WTC11 (cell line): ENCODE measurements around the gene P2RY6.

ENCODE experiments used
- AR ChIP-seq: fragments of 250-450 bp; sonication (Bioruptor Pico); IDR thresholded peaks from 2 replicates; pipeline ENCODE4 v1.9.0; 2021; ENCODE audit warnings: mild to moderate bottlenecking
- ATF1 ChIP-seq: sonication (generic); formaldehyde crosslinking; IDR thresholded peaks from 2 replicates; pipeline ENCODE4 v1.8.1; 2023; ENCODE audit warnings: mild to moderate bottlenecking, moderate library complexity, missing genetic modification reagents
- CREB1 ChIP-seq: sonication (generic); formaldehyde crosslinking; IDR thresholded peaks from 2 replicates; pipeline ENCODE4 v1.8.0; 2023; ENCODE audit warnings: mild to moderate bottlenecking, missing genetic modification reagents
- E2F1 ChIP-seq: sonication (generic); formaldehyde crosslinking; IDR thresholded peaks from 2 replicates; pipeline ENCODE4 v1.8.0; 2022; ENCODE audit warnings: mild to moderate bottlenecking, missing genetic modification reagents
- ELF4 ChIP-seq: sonication (generic); formaldehyde crosslinking; IDR thresholded peaks from 2 replicates; pipeline ENCODE4 v1.8.1; 2022; ENCODE audit warnings: low read depth, mild to moderate bottlenecking, moderate library complexity, missing genetic modification reagents
- JUN ChIP-seq: sonication (generic); formaldehyde crosslinking; IDR thresholded peaks from 2 replicates; pipeline ENCODE4 v1.8.0; 2023; ENCODE audit warnings: mild to moderate bottlenecking, missing genetic modification reagents
- KAT7 ChIP-seq: sonication (generic); formaldehyde crosslinking; IDR thresholded peaks from 2 replicates; pipeline ENCODE4 v1.8.1; 2023; ENCODE audit warnings: missing genetic modification reagents, mild to moderate bottlenecking, borderline replicate concordance
- NFE2L1 ChIP-seq: sonication (generic); formaldehyde crosslinking; IDR thresholded peaks from 2 replicates; pipeline ENCODE4 v1.8.1; 2023; ENCODE audit warnings: missing genetic modification reagents
- TP53 ChIP-seq: sonication (generic); formaldehyde crosslinking; IDR thresholded peaks from 2 replicates; pipeline ENCODE4 v1.8.1; 2023; ENCODE audit warnings: mild to moderate bottlenecking, missing genetic modification reagents
- USF1 ChIP-seq: sonication (generic); formaldehyde crosslinking; IDR thresholded peaks from 2 replicates; pipeline ENCODE4 v1.8.0; 2022; ENCODE audit warnings: mild to moderate bottlenecking, missing genetic modification reagents
- TF ChIP-seq, protein P1 (sequence below): fragments of 200-600 bp; IDR thresholded peaks from 2 replicates; pipeline ENCODE4 v1.8.0; 2022; ENCODE audit warnings: antibody characterized with exemption
- TF ChIP-seq, protein P2 (sequence below): sonication (generic); formaldehyde crosslinking; IDR thresholded peaks from 2 replicates; pipeline ENCODE4 v1.8.0; 2022; ENCODE audit warnings: missing genetic modification reagents
- TF ChIP-seq, protein P3 (sequence below): sonication (generic); formaldehyde crosslinking; IDR thresholded peaks from 2 replicates; pipeline ENCODE4 v1.8.0; 2022; ENCODE audit warnings: mild to moderate bottlenecking, missing genetic modification reagents
- TF ChIP-seq, protein P4 (sequence below): sonication (generic); formaldehyde crosslinking; IDR thresholded peaks from 2 replicates; pipeline ENCODE4 v1.8.1; 2023; ENCODE audit warnings: mild to moderate bottlenecking, missing genetic modification reagents, borderline replicate concordance

DNA sequence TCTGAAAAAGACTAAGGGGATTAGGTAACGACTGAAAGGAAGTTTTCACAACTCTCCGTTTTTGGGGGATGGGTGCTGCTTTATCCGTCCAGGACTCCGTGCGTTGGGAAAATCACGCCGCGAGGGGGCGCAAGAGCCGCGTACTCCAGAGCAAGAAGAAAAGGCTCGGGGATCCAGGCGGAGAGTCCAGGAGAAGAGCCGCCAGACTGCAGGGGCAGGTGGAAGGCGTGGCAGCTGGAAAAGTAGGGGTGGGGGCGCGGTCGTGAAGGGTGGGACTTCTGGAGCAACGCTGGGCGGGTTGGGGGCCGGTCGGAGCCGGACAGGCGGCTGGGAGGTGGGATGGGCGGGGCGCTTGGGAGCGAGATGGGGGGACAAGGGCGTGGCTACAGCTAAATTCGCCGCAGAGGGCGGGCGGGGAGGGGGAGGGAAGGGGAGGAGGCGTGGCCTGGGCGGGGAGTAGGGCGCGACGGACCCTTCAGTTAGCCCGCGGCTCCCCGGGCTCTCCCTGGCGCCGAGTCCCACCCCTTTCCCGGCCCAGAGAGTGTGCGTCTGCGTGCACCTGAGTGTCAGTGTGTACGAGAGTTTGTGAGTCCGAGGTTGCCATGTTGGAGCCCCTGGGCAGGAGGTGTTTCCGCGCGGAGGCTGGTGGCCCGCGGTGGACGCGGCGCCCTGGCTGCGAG is 35.3 kb downstream of the P2RY6 start:
- TF ChIP-seq, protein P1, sequence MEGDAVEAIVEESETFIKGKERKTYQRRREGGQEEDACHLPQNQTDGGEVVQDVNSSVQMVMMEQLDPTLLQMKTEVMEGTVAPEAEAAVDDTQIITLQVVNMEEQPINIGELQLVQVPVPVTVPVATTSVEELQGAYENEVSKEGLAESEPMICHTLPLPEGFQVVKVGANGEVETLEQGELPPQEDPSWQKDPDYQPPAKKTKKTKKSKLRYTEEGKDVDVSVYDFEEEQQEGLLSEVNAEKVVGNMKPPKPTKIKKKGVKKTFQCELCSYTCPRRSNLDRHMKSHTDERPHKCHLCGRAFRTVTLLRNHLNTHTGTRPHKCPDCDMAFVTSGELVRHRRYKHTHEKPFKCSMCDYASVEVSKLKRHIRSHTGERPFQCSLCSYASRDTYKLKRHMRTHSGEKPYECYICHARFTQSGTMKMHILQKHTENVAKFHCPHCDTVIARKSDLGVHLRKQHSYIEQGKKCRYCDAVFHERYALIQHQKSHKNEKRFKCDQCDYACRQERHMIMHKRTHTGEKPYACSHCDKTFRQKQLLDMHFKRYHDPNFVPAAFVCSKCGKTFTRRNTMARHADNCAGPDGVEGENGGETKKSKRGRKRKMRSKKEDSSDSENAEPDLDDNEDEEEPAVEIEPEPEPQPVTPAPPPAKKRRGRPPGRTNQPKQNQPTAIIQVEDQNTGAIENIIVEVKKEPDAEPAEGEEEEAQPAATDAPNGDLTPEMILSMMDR, result peak; percentile 57
- TF ChIP-seq, protein P2, sequence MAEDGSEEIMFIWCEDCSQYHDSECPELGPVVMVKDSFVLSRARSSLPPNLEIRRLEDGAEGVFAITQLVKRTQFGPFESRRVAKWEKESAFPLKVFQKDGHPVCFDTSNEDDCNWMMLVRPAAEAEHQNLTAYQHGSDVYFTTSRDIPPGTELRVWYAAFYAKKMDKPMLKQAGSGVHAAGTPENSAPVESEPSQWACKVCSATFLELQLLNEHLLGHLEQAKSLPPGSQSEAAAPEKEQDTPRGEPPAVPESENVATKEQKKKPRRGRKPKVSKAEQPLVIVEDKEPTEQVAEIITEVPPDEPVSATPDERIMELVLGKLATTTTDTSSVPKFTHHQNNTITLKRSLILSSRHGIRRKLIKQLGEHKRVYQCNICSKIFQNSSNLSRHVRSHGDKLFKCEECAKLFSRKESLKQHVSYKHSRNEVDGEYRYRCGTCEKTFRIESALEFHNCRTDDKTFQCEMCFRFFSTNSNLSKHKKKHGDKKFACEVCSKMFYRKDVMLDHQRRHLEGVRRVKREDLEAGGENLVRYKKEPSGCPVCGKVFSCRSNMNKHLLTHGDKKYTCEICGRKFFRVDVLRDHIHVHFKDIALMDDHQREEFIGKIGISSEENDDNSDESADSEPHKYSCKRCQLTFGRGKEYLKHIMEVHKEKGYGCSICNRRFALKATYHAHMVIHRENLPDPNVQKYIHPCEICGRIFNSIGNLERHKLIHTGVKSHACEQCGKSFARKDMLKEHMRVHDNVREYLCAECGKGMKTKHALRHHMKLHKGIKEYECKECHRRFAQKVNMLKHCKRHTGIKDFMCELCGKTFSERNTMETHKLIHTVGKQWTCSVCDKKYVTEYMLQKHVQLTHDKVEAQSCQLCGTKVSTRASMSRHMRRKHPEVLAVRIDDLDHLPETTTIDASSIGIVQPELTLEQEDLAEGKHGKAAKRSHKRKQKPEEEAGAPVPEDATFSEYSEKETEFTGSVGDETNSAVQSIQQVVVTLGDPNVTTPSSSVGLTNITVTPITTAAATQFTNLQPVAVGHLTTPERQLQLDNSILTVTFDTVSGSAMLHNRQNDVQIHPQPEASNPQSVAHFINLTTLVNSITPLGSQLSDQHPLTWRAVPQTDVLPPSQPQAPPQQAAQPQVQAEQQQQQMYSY (CRISPR knock-in tag), result no peak
- no peak for TF ChIP-seq KAT7 (CRISPR knock-in tag)
- TF ChIP-seq ELF4 (CRISPR knock-in tag), result no peak
- TF ChIP-seq AR (CRISPR knock-in tag), result no peak
- TF ChIP-seq USF1 (CRISPR knock-in tag), result no peak
- TF ChIP-seq CREB1, result no peak
- TF ChIP-seq E2F1 (CRISPR knock-in tag), result no peak
- no peak for TF ChIP-seq ATF1 (CRISPR knock-in tag)
- TF ChIP-seq, protein P3, sequence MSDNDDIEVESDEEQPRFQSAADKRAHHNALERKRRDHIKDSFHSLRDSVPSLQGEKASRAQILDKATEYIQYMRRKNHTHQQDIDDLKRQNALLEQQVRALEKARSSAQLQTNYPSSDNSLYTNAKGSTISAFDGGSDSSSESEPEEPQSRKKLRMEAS (CRISPR knock-in tag), result peak; percentile 27; the same call in 1 of the 2 replicates
- TF ChIP-seq TP53 (CRISPR knock-in tag), result no peak
- TF ChIP-seq JUN, result no peak
- TF ChIP-seq NFE2L1 (CRISPR knock-in tag), result peak; percentile 33; the same call in 1 of the 2 replicates
- TF ChIP-seq, protein P4, sequence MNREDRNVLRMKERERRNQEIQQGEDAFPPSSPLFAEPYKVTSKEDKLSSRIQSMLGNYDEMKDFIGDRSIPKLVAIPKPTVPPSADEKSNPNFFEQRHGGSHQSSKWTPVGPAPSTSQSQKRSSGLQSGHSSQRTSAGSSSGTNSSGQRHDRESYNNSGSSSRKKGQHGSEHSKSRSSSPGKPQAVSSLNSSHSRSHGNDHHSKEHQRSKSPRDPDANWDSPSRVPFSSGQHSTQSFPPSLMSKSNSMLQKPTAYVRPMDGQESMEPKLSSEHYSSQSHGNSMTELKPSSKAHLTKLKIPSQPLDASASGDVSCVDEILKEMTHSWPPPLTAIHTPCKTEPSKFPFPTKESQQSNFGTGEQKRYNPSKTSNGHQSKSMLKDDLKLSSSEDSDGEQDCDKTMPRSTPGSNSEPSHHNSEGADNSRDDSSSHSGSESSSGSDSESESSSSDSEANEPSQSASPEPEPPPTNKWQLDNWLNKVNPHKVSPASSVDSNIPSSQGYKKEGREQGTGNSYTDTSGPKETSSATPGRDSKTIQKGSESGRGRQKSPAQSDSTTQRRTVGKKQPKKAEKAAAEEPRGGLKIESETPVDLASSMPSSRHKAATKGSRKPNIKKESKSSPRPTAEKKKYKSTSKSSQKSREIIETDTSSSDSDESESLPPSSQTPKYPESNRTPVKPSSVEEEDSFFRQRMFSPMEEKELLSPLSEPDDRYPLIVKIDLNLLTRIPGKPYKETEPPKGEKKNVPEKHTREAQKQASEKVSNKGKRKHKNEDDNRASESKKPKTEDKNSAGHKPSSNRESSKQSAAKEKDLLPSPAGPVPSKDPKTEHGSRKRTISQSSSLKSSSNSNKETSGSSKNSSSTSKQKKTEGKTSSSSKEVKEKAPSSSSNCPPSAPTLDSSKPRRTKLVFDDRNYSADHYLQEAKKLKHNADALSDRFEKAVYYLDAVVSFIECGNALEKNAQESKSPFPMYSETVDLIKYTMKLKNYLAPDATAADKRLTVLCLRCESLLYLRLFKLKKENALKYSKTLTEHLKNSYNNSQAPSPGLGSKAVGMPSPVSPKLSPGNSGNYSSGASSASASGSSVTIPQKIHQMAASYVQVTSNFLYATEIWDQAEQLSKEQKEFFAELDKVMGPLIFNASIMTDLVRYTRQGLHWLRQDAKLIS (CRISPR knock-in tag), result no peak
